ENCODE results near the gene CLTA.

- TF ChIP-seq CTCF (optimal IDR thresholded peaks at IDR 0.05 in 1 of 3, IDR thresholded peaks at IDR 0.05 in 1 of 3, conservative IDR thresholded peaks at IDR 0.05 in 1 of 3; ENCODE audit: extremely low read depth in 1 of 3, insufficient read depth in 2 of 3, low read length in 3 of 3) (no peak), EZH2 (IDR thresholded peaks at IDR 0.05; ENCODE audit: low read length) (no peak)
These were observed 34.6 kb upstream of the CLTA start for GRCh38 chr9:36156116-36156515.
